T-helper 2 cell treated with Interferon-gamma antibody and Interleukin-4, amounts not matched to agents 100 ng/mL and 5 ng/mL, for 36 hours (primary cell): ENCODE results near the gene AP1M1. TPM values are rescaled to one million over a fixed set of nuclear protein-coding genes. Genes with fewer than 3 reads are reported as not detected.

Experiments
- intact Hi-C: fragments of 100-400 bp; cut with micrococcal nuclease; formaldehyde crosslinking; loops from one replicate; pipeline ENCODE4 v1.15.1; 2023
- total RNA-seq: library from RNA; stranded (reverse); gene quantifications from 2 replicates; pipeline ENCODE4 v1.2.3, GENCODE V29; 2022

The AP1M1 gene
- total RNA-seq, 1 donor from 2014 or later: 152 TPM

- intact Hi-C loops: no loop called here
Measured at GRCh38 chr19:16293118-16294091, 95.7 kb downstream of the AP1M1 start.

- intact Hi-C loops: no loop called here
Measured at GRCh38 chr19:16295057-16295456, 97.3 kb downstream of the AP1M1 start.

Other genes starting within 250 kb of the AP1M1 start
- not detected in 2 replicates for gene OR10H4, start 248.9 kb upstream of the AP1M1 start, total RNA-seq
- gene TPM4, start 121.4 kb upstream of the AP1M1 start, total RNA-seq: 515 and 526 TPM in 2 replicates
- gene RAB8A, start 86.0 kb upstream of the AP1M1 start, total RNA-seq: 199 and 201 TPM in 2 replicates
- gene HSH2D, start 54.2 kb upstream of the AP1M1 start, total RNA-seq: 48.0 and 50.0 TPM in 2 replicates
- gene CIB3, start 24.4 kb upstream of the AP1M1 start, total RNA-seq: not detected in 2 replicates
- 70.7 and 72.1 TPM in 2 replicates for gene FAM32A, start 12.5 kb upstream of the AP1M1 start, total RNA-seq
- gene KLF2, start 126.9 kb downstream of the AP1M1 start, total RNA-seq: 216 and 219 TPM in 2 replicates